ENCODE measurements around the gene KDM4C.
"Not testable (repeated sequence)": the region's sequence is repeated elsewhere in the genome, so short reads cannot be mapped to it uniquely, and the experiment has no call there.

DNA sequence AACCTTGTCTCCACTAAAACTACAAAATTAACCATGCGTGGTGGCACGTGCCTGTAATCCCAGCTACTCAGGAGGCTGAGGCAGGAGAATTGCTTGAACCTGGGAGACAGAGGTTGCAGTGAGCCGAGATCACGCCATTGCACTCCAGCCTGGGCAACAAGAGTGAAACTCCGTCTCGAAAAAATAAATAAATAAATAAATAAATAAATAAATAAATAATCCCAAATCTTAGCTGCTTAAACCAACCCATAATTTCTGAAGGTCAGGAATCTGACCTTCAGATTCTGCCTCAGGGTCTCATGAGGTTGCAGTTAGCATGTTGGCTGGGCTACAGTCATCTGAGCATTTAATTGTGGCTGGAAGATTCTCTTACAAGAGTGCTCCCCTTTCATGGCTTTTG lies 48.5 kb downstream of the KDM4C start:
- TF ChIP-seq POLR2A (IDR thresholded peaks at IDR 0.05), result not testable (repeated sequence)
- TF ChIP-seq, protein P1, sequence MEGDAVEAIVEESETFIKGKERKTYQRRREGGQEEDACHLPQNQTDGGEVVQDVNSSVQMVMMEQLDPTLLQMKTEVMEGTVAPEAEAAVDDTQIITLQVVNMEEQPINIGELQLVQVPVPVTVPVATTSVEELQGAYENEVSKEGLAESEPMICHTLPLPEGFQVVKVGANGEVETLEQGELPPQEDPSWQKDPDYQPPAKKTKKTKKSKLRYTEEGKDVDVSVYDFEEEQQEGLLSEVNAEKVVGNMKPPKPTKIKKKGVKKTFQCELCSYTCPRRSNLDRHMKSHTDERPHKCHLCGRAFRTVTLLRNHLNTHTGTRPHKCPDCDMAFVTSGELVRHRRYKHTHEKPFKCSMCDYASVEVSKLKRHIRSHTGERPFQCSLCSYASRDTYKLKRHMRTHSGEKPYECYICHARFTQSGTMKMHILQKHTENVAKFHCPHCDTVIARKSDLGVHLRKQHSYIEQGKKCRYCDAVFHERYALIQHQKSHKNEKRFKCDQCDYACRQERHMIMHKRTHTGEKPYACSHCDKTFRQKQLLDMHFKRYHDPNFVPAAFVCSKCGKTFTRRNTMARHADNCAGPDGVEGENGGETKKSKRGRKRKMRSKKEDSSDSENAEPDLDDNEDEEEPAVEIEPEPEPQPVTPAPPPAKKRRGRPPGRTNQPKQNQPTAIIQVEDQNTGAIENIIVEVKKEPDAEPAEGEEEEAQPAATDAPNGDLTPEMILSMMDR (IDR thresholded peaks at IDR 0.05), result not testable (repeated sequence)

All from thyroid gland (tissue), 4 donors.